Nephron (organoid): ENCODE measurements around the gene PPP3CA.

Source experiments
- H3K27ac Mint-ChIP-seq, 3 experiments: 2 replicates each; pipeline ENCODE4 v1.8.0; 2020; ENCODE audit warnings: mixed read lengths in 3 of 3, mild to moderate bottlenecking in 2 of 3, moderate library complexity in 1 of 3
- H3K27me3 Mint-ChIP-seq: 2 replicates; pipeline ENCODE4 v1.8.0; 2021; ENCODE audit warnings: low read depth, mild to moderate bottlenecking, moderate library complexity, mixed read lengths
- H3K36me3 Mint-ChIP-seq: 2 replicates; pipeline ENCODE4 v1.8.0; 2020; ENCODE audit warnings: low read depth, mixed read lengths
- H3K4me1 Mint-ChIP-seq: 2 replicates; pipeline ENCODE4 v1.8.0; 2020; ENCODE audit warnings: mixed read lengths
- H3K4me3 Mint-ChIP-seq, 3 experiments: 2 replicates each; pipeline ENCODE4 v1.8.0; 2020; ENCODE audit warnings: mild to moderate bottlenecking in 3 of 3, mixed read lengths in 3 of 3, moderate library complexity in 2 of 3
- H3K9me3 Mint-ChIP-seq: 2 replicates; pipeline ENCODE4 v1.8.0; 2020; ENCODE audit warnings: mixed read lengths
- TF ChIP-seq, protein P1 (sequence below), 3 experiments: fragments of 200-600 bp; sonication (generic); IDR thresholded peaks; one replicate each; pipeline ENCODE4 v1.5.0; 2021; ENCODE audit warnings: antibody characterized with exemption in 3 of 3; ENCODE audit not compliant: unreplicated experiment in 3 of 3

PPP3CA gene

GRCh38 chr4:101019941-101020401, 327.4 kb downstream of the PPP3CA start:
- Mint-ChIP-seq H3K36me3 (peaks cover 11% of the 10 kb centered on the region), H3K27ac (peak overlapping the region; percentile 27 to 64 (median 49)), H3K4me3 (no peak overlapping the region), H3K4me1 (peaks cover under 1% of the 10 kb centered on the region), H3K9me3 (no peaks in the 10 kb centered on the region), H3K27me3 (no peaks in the 10 kb centered on the region)
- TF ChIP-seq, protein P1, sequence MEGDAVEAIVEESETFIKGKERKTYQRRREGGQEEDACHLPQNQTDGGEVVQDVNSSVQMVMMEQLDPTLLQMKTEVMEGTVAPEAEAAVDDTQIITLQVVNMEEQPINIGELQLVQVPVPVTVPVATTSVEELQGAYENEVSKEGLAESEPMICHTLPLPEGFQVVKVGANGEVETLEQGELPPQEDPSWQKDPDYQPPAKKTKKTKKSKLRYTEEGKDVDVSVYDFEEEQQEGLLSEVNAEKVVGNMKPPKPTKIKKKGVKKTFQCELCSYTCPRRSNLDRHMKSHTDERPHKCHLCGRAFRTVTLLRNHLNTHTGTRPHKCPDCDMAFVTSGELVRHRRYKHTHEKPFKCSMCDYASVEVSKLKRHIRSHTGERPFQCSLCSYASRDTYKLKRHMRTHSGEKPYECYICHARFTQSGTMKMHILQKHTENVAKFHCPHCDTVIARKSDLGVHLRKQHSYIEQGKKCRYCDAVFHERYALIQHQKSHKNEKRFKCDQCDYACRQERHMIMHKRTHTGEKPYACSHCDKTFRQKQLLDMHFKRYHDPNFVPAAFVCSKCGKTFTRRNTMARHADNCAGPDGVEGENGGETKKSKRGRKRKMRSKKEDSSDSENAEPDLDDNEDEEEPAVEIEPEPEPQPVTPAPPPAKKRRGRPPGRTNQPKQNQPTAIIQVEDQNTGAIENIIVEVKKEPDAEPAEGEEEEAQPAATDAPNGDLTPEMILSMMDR (IDR thresholded peaks at IDR 0.05; ENCODE audit: unreplicated experiment in 3 of 3), result no peak

DNA sequence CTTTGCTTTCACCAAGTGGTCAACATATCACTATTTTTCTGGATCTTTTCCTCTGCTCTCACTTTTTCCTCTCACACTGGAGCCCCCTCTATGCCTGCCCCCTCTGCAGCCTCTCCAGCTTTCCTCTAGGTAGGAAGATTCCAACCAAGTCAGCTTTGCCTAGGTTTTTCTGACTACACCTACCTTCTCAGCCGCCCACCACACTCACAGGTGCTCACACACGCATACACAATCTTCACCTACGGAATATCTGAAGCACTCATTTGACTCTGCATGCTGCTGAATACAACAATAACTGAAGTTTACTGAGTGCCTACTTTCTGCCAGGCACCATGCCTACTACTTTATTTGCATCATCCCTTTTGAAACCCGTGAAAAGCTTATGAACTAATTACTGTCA, 328.0 kb downstream of the PPP3CA start:
- Mint-ChIP-seq H3K9me3 (no peaks in the 10 kb centered on the region), H3K27me3 (no peaks in the 10 kb centered on the region), H3K27ac (peak overlapping the region; percentile 27 to 64 (median 49)), H3K4me3 (no peak overlapping the region), H3K4me1 (peaks cover 5% of the 10 kb centered on the region), H3K36me3 (peaks cover 11% of the 10 kb centered on the region)
- TF ChIP-seq, protein P1 (IDR thresholded peaks at IDR 0.05; ENCODE audit: unreplicated experiment in 3 of 3), result no peak

DNA sequence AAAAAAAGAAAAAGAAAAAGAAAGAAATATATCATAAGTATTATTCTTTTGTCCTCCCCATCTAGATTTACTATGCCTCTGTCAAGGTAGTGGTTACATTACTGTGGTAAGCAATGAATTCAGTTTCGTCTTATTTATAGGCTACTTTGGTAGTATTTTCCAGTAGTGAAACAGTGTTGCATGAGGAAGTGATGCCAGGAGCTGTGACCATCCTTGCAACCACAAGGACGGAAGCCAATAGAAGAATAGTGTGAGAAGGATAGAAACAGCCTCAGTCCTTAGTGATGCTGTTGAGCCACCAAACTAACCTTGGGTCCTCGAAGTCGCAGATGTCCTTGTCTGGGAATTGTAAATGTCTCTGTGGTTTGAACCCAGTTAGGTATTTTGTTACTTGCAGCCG, 328.5 kb downstream of the PPP3CA start:
- H3K9me3 Mint-ChIP-seq, result no peaks in the 10 kb centered on the region
- no peak overlapping the region for H3K4me3 Mint-ChIP-seq
- H3K27me3 Mint-ChIP-seq, result no peaks in the 10 kb centered on the region
- H3K4me1 Mint-ChIP-seq, result peaks cover 9% of the 10 kb centered on the region
- H3K27ac Mint-ChIP-seq, result no peak overlapping the region
- peaks cover 11% of the 10 kb centered on the region for H3K36me3 Mint-ChIP-seq
- TF ChIP-seq, protein P1 (IDR thresholded peaks at IDR 0.05; ENCODE audit: unreplicated experiment in 3 of 3), result no peak

DNA sequence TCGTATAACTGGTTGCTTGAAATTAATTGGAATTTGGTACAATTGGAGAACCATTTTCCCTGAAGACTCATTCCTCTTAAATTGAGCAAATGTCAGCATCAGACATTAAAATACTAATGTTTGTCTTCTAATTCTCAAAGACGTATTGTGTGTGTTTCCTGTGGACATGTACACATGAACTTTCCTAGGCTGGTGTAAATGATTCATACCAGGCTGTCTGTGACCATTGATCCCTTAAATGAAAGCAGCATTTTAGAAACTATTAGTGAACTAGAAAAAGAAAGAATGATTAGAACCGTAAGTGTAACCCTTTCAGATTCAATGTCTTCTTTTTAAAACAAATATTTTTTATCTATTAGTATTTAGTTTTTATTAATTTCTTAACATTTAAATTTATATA, 332.9 kb downstream of the PPP3CA start:
- H3K27me3 Mint-ChIP-seq, result no peaks in the 10 kb centered on the region
- H3K36me3 Mint-ChIP-seq, result no peaks in the 10 kb centered on the region

GRCh38 chr4:101010987-101011386, 336.3 kb downstream of the PPP3CA start:
- Mint-ChIP-seq H3K27ac (no peak overlapping the region), H3K9me3 (no peaks in the 10 kb centered on the region), H3K27me3 (no peaks in the 10 kb centered on the region), H3K36me3 (no peaks in the 10 kb centered on the region), H3K4me1 (peaks cover 10% of the 10 kb centered on the region), H3K4me3 (no peak overlapping the region)
- TF ChIP-seq, protein P1 (IDR thresholded peaks at IDR 0.05; ENCODE audit: unreplicated experiment in 3 of 3), result no peak

More for the DNA sequence above, 332.9 kb downstream of the PPP3CA start:
- Mint-ChIP-seq H3K4me3 (no peak overlapping the region), H3K27ac (peak overlapping the region in 2 of 3 experiments; percentile 65 to 67), H3K9me3 (no peaks in the 10 kb centered on the region), H3K4me1 (peaks cover 10% of the 10 kb centered on the region)
- TF ChIP-seq, protein P1 (IDR thresholded peaks at IDR 0.05; ENCODE audit: unreplicated experiment in 3 of 3), result no peak

DNA sequence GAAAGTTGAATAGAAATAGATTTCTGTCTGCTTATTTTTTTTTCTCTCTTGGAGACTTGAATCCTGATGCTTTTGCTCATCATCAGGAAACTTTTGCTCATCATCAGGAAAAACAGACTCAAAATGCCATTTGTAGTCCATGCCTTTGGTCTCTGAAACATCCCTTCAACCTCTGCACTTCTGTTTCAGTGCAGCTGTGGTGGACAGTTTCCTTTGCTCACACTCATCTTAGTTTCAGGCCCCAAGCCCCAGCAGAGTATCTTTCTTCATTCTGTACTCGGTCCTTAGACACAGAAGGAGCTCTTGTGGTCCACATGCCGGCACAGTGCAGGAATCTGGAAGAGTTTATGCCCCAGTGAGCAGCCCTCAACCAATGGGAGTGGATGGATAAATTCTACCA, 337.9 kb downstream of the PPP3CA start:
- H3K4me3 Mint-ChIP-seq, result no peak overlapping the region
- peaks cover 2% of the 10 kb centered on the region for H3K9me3 Mint-ChIP-seq
- H3K27me3 Mint-ChIP-seq, result no peaks in the 10 kb centered on the region
- H3K4me1 Mint-ChIP-seq, result peaks cover 6% of the 10 kb centered on the region
- H3K27ac Mint-ChIP-seq, result no peak overlapping the region
- TF ChIP-seq, protein P1 (IDR thresholded peaks at IDR 0.05; ENCODE audit: unreplicated experiment in 3 of 3), result no peak
- H3K36me3 Mint-ChIP-seq, result no peaks in the 10 kb centered on the region
